GM21526 (cell line): ENCODE data around the gene FYTTD1.
"Not testable (repeated sequence)": the region's sequence is repeated elsewhere in the genome, so short reads cannot be mapped to it uniquely, and the experiment has no call there.

ENCODE experiments used
- ATAC-seq: cut with Tn5 transposase; IDR thresholded peaks from one replicate; pipeline ENCODE4 v1.9.1; 2021; ENCODE audit warnings: moderate library complexity; ENCODE audit not compliant: unreplicated experiment, low FRiP score

FYTTD1 gene, protein sequence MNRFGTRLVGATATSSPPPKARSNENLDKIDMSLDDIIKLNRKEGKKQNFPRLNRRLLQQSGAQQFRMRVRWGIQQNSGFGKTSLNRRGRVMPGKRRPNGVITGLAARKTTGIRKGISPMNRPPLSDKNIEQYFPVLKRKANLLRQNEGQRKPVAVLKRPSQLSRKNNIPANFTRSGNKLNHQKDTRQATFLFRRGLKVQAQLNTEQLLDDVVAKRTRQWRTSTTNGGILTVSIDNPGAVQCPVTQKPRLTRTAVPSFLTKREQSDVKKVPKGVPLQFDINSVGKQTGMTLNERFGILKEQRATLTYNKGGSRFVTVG

DNA sequence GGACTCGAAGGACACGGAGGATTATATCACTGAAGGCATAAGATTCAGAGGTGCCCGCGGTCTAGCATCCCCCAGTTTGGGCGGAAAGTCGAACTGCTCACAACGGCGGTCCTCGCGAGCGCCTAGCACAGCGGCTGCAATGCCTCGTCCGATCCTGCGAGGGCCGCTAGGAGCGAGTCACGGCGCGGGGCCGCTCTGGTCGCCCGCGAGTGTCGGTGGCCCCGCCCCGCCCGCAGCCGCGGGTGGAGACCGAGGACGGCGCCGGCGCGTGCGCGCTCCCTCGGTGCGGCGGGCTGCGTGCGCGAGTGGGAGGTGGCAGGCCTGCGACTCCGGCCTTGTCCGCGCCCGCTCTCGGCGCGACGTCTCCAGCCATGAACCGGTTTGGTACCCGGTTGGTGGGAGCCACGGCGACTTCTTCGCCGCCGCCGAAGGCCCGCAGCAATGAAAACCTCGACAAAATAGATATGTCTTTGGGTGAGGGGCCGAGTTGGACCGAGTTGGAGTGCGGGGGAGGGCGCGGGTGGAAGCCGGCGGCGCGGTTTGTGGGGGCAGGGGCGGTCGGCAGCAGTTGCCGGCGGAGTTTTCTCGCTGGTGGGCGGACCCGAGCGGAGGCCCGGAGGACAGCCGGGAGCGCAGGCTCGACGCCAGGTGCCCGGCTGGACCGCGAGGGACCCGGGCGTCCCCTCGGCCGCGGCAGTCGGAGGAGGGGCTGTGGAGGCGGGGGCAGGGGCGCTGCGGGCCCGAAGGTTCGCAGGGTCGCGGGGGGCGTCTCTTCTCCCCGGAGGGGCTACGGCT is at the start of gene FYTTD1:
FYTTD1 (plus strand) TSS at position 283 of the 795 bp plus-strand sequence; CDS start at position 372, 89 bp downstream.
- ATAC-seq: peak; percentile 74

DNA sequence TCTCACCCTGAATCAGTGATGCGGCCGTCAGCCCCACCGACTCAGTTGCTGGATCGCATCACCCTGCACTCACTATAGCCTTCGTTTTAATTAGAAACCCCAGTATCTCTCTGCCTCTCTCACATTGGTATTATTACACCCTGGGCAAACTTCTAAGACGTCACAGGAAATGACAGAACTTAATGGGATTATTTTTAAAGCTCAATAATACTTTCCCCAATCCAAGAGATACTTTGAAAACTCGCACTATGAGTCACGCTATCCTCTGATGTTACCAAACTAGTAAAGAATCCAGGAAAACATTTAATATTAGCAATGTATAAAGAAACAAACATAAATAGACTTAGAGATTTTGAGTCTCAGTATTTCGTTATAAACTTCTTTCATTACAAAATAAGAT is 49.6 kb upstream of the FYTTD1 start:
- no peak for ATAC-seq

DNA sequence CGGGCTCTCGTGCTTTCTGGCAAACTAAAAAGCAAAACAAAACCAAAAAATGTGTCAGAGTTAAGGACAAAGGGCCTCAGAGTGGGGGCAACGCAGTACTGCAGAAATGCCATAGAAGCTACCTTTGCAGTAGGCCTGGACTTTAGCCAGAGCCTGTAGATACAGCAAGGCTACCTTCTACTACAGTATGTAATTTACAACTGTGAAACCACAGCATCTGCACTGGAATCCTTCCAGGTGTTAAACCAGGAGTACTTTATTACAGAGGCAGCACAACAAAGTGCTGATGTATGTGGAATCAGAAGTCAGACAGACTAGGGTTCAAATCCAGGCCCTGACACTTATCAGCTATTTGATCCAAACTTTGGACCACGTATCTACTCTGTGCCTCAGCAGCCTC is 47.8 kb upstream of the FYTTD1 start:
- ATAC-seq: no peak

DNA sequence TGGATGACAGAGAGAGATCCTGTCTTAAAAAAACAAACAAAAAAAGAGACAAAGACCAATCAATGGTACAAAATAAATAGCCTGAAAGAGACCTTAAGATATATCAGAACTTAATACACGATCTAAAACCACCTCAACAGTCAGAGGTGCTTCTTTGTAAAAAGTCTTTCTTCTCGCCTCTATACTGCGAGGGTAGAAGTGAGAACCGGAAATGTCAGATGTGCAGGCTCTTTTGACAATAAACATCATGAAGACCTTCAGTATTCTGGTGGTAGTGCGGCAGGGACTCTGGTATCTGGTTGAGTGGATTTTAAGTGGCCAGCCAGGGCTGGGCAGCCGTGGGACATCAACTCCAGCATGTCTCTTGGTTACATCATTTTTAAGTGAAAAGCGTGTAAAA is 43.0 kb upstream of the FYTTD1 start:
- ATAC-seq: no peak

DNA sequence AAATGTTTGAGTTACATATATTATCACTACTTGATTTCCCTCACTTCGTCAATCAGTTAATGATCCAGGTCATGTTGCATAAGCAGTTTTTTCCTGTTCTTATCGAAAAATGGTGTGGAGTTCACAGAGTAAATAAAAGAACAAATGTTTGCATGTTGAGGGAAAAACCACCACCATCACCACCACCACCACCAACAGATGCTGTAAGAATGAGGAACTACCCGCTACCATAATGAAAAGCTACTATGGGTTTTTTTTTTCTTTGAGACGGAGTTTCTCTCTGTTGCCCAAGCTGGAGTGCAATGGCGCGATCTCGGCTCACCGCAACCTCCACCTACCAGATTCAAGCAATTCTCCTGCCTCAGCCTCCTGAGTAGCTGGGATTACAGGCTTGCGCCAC is 40.5 kb upstream of the FYTTD1 start:
- no peak for ATAC-seq

DNA sequence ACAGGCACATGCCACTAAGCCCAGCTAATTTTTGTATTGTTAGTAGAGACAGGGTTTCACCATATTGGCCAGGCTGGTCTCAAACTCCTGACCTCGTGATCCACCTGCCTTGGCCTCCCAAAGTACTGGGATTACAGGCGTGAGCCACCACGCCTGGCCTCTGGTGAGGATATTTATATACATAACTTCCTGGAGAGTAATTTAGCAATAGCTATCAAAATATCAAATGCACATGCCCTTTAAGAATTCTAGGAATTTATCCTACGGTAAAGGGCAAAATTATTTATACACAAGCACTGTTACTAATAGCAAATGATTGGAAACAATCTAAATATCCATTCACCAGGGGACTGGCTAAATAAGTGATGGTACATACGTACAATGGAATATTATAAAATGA is 38.7 kb upstream of the FYTTD1 start:
- not testable (repeated sequence) for ATAC-seq

DNA sequence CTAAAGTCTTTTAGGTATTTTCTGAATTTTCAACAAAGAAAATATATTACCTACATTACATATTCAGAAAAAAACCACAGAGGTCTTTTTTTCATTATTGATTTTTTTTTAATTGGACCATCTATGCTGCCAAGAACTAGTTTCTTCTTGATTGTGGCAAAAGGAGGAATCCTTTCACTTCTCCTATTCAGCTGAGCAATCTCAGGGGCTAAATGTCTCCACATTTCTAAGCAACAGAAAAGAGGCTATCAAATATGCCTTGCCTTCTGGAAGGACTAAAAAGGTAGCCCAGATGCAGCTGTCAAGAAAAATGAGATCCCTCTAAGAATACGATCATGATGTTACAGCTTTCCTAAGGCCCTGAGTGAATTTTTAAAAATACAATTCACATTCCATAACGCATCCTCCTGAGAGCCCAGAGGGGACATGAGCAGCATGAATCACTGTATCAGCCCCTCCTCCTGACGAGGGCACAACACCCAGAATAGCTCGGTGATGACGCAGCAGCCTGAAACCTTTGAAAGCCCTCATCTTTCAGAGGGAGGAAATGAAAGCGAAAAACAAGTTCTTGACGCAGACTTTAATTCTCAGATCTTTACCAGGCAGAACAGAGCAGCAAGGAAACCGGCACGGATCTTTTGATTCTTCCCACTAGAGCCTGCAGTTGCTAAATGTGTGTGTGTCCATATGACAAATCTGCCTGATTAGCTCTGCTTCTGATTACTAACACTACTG is 37.5 kb upstream of the FYTTD1 start:
- ATAC-seq: peak; percentile 90

DNA sequence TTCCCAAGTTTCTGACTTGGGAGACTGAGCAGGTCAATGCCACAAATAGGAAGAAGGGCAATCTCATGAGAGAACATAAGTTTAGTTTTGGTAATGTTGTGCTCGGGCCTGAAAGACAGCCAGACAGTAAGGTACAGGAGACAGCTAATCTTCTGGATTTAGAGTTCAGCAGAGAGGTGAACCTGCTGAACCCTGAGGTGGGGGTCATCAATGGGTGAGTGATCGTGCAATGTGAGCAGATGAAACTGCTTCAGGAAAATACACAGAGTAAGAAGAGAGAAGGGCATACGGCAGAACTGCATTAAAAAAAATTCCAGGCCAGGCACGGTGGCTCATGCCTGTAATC is 36.2 kb upstream of the FYTTD1 start:
- no peak for ATAC-seq

DNA sequence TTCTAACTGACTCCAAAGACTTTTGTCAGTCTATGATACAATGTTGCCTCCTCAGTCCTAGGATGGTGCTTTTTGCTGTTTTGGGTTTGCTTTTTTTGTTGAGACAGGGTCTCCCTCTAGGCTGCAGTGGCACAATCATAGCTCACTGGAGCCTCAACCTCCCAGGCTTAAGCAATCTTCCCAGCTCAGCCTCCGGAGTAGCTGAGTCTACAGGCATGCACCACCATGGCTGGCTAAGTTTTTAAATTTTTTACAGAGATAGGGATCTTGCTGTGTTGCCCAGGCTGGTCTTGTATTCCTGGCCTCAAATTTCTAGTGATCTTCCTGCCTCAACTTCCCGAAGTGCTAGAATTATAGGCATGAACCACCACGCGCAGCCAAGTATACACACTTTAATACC is 35.4 kb upstream of the FYTTD1 start:
- no peak for ATAC-seq

DNA sequence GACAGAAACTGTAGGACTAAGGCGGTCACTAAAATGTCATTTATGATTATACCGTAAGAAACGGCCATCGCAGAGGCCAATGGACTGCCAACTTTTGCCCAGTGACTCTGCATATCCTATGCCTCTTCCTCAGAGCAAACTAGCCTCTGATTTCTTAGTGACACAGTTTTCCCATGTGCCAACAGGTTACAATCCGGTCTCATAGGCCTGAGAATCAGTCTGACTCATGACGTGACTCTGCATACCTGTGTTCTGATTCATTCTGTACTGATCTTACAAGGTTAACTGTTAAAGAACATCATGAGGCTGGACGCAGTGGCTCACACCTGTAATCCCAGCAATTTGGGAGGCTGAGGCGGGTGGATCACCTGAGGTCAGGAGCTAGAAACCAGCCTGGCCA is 30.8 kb upstream of the FYTTD1 start:
- ATAC-seq: no peak

DNA sequence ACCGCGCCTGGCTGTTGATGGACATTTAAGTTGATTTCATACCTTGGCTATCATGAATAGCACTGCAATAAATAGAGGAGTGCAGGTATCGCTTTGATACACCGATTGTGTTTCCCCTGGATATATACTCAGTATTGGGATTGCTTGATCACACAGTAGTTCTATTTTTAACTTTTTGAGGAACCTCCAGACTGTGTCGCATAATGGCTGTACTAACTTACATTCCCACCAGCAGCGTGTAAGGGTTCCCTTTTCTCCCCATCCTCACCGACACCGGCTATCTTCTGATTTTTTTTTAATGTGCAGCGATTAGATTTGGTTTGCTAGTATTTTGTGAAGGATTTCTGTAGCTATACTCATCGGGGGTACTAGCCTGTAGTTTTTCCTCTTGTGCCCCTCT is 29.0 kb upstream of the FYTTD1 start:
- no peak for ATAC-seq

DNA sequence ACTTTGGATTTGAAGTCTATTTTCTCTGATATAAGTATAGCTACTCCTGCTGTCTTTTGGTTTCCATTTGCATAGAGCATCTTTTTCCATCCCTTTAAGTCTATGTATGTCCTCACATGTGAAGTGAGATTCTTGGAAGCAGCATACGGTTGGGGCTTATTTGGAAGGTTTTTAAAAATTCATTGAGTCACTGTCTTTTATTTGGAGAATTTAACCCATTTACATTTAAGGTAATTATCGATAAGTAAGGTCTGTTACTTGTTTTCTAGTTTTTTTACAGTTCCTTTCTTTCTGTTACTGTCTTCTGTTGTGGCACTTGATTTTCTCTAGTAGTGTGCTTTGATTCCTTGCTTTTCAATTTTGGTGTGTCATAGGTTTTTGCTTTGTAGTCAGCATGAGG is 26.9 kb upstream of the FYTTD1 start:
- ATAC-seq: no peak

DNA sequence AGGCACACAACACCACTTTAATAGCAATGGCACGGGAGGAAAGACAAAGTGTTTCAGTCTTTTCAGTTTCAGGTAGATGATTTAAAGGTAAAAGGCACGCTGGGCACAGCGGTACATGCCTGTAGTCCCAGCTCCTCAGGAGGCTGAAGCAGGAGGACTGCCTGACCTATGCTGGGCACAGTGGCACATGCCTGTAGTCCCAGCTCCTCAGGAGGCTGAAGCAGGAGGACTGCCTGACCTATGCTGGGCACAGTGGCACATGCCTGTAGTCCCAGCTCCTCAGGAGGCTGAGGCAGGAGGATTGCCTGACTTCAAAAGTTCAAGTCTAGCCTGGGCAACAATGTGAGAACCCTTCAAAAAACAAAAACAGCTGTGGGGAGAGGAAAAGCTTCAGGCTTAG is 21.8 kb upstream of the FYTTD1 start:
- ATAC-seq: not testable (repeated sequence)

DNA sequence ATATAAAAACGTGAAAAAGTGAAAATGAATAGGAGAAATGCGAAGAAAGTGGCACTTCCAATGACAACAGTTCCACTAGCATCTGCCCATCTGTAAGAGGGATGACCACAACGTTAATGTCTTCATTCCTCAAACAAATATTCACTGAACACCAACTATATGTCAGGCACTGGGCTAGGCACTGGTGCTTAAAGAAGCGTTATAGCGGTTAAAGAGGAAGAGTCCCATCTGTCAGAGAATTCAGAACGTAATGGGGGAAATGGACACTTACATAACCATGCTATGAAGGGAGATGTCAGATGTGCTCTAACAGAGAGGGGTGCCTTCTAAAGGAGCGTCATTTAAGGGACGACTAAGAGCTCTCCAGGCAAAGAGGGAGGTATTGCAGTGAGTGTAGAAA is 21.2 kb upstream of the FYTTD1 start:
- no peak for ATAC-seq

DNA sequence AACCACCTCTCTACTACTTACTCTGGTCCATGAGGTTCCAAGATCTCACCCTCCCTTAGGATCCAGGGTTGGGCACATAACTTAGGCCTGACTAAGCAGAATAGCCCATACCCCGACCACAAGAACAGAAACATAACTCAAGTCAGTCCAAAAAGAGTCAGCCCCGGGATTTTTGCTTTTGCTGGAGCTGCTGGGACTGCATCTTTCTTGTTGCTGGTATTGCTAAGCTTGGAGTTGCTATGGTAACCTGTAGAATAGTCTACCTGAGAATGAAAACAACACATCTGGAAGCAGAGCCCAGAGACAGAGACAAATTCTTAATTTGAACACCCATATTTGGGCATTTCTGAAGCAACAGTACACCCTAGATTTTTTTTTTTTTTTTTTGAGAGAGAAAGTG is 19.5 kb upstream of the FYTTD1 start:
- no peak for ATAC-seq

DNA sequence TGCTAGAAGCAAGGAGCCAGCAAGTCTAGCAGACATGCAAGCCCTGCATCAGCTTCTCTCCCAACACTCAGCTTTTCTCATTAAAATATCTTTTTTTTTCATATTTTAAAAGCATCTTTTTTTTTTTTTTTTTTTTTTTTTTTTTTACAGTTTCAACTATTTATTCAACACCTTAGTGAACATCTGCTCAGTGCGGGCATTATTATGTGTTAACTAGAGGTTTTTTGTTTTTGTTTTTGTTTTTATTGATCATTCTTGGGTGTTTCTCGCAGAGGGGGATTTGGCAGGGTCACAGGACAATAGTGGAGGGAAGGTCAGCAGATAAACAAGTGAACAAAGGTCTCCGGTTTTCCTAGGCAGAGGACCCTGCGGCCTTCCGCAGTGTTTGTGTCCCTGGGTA is 18.9 kb upstream of the FYTTD1 start:
- ATAC-seq: not testable (repeated sequence)

DNA sequence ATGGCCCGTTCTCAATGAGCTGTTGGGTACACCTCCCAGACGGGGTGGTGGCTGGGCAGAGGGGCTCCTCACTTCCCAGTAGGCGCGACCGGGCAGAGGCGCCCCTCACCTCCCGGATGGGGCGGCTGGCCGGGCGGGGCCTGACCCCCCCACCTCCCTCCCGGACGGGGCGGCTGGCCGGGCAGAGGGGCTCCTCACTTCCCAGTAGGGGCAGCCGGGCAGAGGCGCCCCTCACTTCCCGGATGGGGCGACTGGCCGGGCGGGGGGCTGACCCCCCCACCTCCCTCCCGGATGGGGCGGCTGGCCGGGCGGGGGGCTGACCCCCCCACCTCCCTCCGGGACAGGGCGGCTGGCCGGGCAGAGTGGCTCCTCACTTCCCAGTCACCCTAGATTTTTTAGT is 18.2 kb upstream of the FYTTD1 start:
- not testable (repeated sequence) for ATAC-seq

DNA sequence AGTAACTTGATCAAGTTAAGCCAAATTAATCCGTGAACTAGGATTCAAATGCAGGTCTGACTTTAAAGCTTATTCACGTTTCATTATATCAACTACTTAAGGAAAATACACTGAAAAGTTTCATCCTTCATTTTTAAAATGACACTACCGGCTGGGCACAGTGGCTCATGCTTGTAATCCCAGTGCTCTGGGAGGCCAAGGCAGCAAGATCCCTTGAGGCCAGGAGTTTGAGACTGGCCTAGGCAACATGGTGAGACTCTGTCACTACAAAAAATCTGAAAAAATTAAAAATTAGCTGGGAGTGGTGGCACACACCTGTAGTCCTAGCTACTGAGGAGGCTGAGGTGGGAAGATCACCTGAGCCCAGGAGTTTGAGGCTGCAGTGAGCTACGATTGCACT is 16.6 kb upstream of the FYTTD1 start:
- no peak for ATAC-seq

DNA sequence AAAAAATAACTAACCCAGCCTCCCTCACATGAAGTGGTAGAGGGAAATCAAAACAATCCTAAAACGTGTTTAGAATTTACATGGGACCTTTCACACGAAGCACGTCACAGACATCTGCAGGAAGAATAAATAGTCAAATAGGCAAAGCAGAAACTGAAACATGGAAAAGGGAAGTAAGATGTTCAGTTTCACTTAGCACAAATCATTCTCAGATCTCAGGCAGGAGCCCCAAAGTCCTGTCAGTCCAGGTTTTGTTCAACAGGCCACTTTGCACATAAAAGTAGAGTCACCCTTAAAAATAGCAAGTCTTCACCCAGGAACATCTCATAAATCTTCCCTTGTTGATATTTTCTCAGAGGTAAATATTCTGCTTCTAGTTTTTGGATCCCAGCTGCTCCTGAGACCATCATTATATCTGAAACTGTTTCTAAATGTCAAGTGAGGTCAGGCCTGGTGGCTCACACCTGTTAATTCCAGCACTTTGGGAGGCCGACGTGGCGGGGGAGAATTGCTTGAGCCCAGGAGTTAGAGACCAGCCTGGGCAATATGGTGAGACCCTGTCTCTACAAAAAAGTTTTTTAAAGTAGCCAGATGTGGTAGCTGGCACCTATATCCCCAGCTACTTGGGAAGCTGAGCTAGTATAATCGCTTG is 14.9 kb upstream of the FYTTD1 start:
- ATAC-seq: peak; percentile 46

DNA sequence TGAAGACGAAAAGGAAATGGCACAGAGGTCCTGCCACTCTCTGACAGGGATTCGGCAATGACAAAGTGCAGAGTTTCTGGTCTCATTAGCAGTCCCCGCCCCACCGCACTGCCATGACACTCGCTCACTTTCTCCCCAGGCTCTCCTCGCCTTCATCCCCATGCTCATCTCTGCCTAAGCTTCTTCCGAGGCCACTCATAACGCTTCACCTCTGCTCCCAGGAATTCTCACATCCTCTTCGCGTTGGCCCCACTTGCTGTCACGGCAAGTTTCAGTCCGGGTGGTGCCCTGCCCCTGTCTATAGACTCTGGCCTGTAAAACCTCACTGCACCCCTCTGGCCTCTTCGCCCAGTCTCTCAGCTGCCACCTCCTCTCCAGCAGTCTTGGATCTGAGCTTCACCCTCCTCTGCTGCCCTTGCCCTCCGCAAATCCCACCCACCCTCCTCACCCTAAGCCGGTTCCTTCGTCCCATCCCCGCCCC is 13.6 kb upstream of the FYTTD1 start:
- ATAC-seq: no peak
